Testis (tissue), 2 donors: Measurements from ENCODE around the gene ITIH4.

Source experiments
- CTCF ChIP-seq, 3 experiments: fragments of 450-650 bp in 2 of 3; fragments of 200-600 bp in 1 of 3; sonication (generic) in 1 of 3; IDR thresholded peaks; one replicate each; pipeline ENCODE4 v1.5.1; 2016 to 2019; ENCODE audit warnings: antibody characterized with exemption in 3 of 3, mild to moderate bottlenecking in 2 of 3, moderate library complexity in 1 of 3
- POLR2A ChIP-seq: fragments of 450-650 bp; IDR thresholded peaks from one replicate; pipeline ENCODE4 v1.6.1; 2017; ENCODE audit warnings: antibody characterized with exemption, mild to moderate bottlenecking, moderate library complexity

- TF ChIP-seq CTCF (IDR thresholded peaks at IDR 0.05) (no peak), POLR2A (no peak)
Measured at GRCh38 chr3:52839892-52840545, 9.5 kb upstream of the ITIH4 start.
